ENCODE results near the gene GPR142. TPM values are rescaled to one million over a fixed set of nuclear protein-coding genes. Genes with fewer than 3 reads are reported as not detected.

GPR142 gene
- total and polyA plus RNA-seq, 2 of the 8 experiments (the other 6 are each of a cell fraction or from before 2014, with no cell fraction given), result 0.05 TPM; not detected in 1

GRCh38 chr17:74335529-74336062, 31.7 kb upstream of the GPR142 start (continued):
- TF ChIP-seq, protein P1, sequence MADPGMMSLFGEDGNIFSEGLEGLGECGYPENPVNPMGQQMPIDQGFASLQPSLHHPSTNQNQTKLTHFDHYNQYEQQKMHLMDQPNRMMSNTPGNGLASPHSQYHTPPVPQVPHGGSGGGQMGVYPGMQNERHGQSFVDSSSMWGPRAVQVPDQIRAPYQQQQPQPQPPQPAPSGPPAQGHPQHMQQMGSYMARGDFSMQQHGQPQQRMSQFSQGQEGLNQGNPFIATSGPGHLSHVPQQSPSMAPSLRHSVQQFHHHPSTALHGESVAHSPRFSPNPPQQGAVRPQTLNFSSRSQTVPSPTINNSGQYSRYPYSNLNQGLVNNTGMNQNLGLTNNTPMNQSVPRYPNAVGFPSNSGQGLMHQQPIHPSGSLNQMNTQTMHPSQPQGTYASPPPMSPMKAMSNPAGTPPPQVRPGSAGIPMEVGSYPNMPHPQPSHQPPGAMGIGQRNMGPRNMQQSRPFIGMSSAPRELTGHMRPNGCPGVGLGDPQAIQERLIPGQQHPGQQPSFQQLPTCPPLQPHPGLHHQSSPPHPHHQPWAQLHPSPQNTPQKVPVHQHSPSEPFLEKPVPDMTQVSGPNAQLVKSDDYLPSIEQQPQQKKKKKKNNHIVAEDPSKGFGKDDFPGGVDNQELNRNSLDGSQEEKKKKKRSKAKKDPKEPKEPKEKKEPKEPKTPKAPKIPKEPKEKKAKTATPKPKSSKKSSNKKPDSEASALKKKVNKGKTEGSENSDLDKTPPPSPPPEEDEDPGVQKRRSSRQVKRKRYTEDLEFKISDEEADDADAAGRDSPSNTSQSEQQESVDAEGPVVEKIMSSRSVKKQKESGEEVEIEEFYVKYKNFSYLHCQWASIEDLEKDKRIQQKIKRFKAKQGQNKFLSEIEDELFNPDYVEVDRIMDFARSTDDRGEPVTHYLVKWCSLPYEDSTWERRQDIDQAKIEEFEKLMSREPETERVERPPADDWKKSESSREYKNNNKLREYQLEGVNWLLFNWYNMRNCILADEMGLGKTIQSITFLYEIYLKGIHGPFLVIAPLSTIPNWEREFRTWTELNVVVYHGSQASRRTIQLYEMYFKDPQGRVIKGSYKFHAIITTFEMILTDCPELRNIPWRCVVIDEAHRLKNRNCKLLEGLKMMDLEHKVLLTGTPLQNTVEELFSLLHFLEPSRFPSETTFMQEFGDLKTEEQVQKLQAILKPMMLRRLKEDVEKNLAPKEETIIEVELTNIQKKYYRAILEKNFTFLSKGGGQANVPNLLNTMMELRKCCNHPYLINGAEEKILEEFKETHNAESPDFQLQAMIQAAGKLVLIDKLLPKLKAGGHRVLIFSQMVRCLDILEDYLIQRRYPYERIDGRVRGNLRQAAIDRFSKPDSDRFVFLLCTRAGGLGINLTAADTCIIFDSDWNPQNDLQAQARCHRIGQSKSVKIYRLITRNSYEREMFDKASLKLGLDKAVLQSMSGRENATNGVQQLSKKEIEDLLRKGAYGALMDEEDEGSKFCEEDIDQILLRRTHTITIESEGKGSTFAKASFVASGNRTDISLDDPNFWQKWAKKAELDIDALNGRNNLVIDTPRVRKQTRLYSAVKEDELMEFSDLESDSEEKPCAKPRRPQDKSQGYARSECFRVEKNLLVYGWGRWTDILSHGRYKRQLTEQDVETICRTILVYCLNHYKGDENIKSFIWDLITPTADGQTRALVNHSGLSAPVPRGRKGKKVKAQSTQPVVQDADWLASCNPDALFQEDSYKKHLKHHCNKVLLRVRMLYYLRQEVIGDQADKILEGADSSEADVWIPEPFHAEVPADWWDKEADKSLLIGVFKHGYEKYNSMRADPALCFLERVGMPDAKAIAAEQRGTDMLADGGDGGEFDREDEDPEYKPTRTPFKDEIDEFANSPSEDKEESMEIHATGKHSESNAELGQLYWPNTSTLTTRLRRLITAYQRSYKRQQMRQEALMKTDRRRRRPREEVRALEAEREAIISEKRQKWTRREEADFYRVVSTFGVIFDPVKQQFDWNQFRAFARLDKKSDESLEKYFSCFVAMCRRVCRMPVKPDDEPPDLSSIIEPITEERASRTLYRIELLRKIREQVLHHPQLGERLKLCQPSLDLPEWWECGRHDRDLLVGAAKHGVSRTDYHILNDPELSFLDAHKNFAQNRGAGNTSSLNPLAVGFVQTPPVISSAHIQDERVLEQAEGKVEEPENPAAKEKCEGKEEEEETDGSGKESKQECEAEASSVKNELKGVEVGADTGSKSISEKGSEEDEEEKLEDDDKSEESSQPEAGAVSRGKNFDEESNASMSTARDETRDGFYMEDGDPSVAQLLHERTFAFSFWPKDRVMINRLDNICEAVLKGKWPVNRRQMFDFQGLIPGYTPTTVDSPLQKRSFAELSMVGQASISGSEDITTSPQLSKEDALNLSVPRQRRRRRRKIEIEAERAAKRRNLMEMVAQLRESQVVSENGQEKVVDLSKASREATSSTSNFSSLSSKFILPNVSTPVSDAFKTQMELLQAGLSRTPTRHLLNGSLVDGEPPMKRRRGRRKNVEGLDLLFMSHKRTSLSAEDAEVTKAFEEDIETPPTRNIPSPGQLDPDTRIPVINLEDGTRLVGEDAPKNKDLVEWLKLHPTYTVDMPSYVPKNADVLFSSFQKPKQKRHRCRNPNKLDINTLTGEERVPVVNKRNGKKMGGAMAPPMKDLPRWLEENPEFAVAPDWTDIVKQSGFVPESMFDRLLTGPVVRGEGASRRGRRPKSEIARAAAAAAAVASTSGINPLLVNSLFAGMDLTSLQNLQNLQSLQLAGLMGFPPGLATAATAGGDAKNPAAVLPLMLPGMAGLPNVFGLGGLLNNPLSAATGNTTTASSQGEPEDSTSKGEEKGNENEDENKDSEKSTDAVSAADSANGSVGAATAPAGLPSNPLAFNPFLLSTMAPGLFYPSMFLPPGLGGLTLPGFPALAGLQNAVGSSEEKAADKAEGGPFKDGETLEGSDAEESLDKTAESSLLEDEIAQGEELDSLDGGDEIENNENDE (IDR thresholded peaks at IDR 0.05; ENCODE audit: insufficient replicate concordance, low read length), result no peak
- TF ChIP-seq RAD21 (IDR thresholded peaks at IDR 0.05 in 1 of 2, conservative IDR thresholded peaks at IDR 0.05 in 1 of 2; ENCODE audit: low read depth in 2 of 2, low read length in 2 of 2), result no peak
- TF ChIP-seq RBBP5 (IDR thresholded peaks at IDR 0.05; ENCODE audit: borderline replicate concordance, low read depth, low read length), result no peak
- no peak for TF ChIP-seq CBX8 (IDR thresholded peaks at IDR 0.05; ENCODE audit: borderline replicate concordance, low read depth, low read length)
- TF ChIP-seq CREB1 (IDR thresholded peaks at IDR 0.05), result no peak
- no peak for TF ChIP-seq ATF2 (IDR thresholded peaks at IDR 0.05; ENCODE audit: low read length)
- no peak for TF ChIP-seq NRF1 (IDR thresholded peaks at IDR 0.05; ENCODE audit: low read depth, low read length)
- no peak for TF ChIP-seq PHF8 (conservative IDR thresholded peaks at IDR 0.05; ENCODE audit: low read depth, low read length)
- TF ChIP-seq TAF1 (IDR thresholded peaks at IDR 0.05; ENCODE audit: low read depth, low read length), result no peak

Measured in H1 (cell line).